CD4-positive, CD25-positive, alpha-beta regulatory T cell (primary cell): ENCODE measurements around the gene BCL2. TPM values are rescaled to one million over a fixed set of nuclear protein-coding genes. Genes with fewer than 3 reads are reported as not detected.

ENCODE experiments used
- ATAC-seq, 2 donors: fragments of 150-1000 bp; cut with Tn5 transposase; one replicate each; pipeline ENCODE4 v1.10.0; 2021; ENCODE audit warnings: low read depth in 2 of 2, moderate number of reproducible peaks in 2 of 2, moderate library complexity in 1 of 2
- DNase-seq, 3 donors: peaks; one replicate each; pipeline versions ENCODE4 v3.0.0 to v3.0.0-alpha.2; 2012 to 2022; ENCODE audit warnings: mixed read lengths in 1 of 3
- H3K27ac ChIP-seq: one replicate; pipeline ENCODE4 v1.7.0; 2013; ENCODE audit warnings: mild to moderate bottlenecking, low read length; ENCODE audit not compliant: insufficient read depth, poor library complexity, severe bottlenecking
- H3K27me3 ChIP-seq: one replicate; pipeline ENCODE4 v1.7.0; 2013; ENCODE audit warnings: low read length; ENCODE audit not compliant: control insufficient read depth, insufficient read depth
- H3K36me3 ChIP-seq: one replicate; pipeline ENCODE4 v1.7.0; 2013; ENCODE audit warnings: mild to moderate bottlenecking, low read length, moderate library complexity; ENCODE audit not compliant: control insufficient read depth, insufficient read depth
- H3K4me1 ChIP-seq: 2 replicates; pipeline ENCODE4 v1.7.0; 2013; ENCODE audit warnings: mild to moderate bottlenecking, low read length; ENCODE audit not compliant: insufficient read depth, control insufficient read depth, poor library complexity, severe bottlenecking
- H3K4me3 ChIP-seq: one replicate; pipeline ENCODE4 v1.7.0; 2013; ENCODE audit warnings: low read depth, mild to moderate bottlenecking, low read length, moderate library complexity
- H3K9me3 ChIP-seq, 2 experiments: 1 replicate in 1 of 2; 2 replicates in 1 of 2; pipeline ENCODE4 v1.7.0; 2013; ENCODE audit warnings: low read length in 2 of 2, mild to moderate bottlenecking in 1 of 2, moderate library complexity in 1 of 2; ENCODE audit not compliant: control insufficient read depth in 2 of 2
- H3K27ac Mint-ChIP-seq, 3 donors: one replicate each; pipeline ENCODE4 v1.8.0; 2020 to 2022; ENCODE audit warnings: mild to moderate bottlenecking in 3 of 3, mixed read lengths in 3 of 3, moderate library complexity in 2 of 3
- H3K27me3 Mint-ChIP-seq: one replicate; pipeline ENCODE4 v1.8.0; 2022; ENCODE audit warnings: mild to moderate bottlenecking, mixed read lengths
- H3K36me3 Mint-ChIP-seq: one replicate; pipeline ENCODE4 v1.8.0; 2020; ENCODE audit warnings: mixed read lengths
- H3K4me1 Mint-ChIP-seq, 4 donors: one replicate each; pipeline ENCODE4 v1.8.0; 2020 to 2022; ENCODE audit warnings: mixed read lengths in 4 of 4, mild to moderate bottlenecking in 1 of 4
- H3K4me3 Mint-ChIP-seq, 4 donors: one replicate each; pipeline ENCODE4 v1.8.0; 2020 to 2022; ENCODE audit warnings: mild to moderate bottlenecking in 4 of 4, mixed read lengths in 4 of 4, moderate library complexity in 3 of 4
- H3K9me3 Mint-ChIP-seq, 7 donors: one replicate each; pipeline ENCODE4 v1.8.0; 2020 to 2022; ENCODE audit warnings: mixed read lengths in 7 of 7, mild to moderate bottlenecking in 3 of 7, moderate library complexity in 2 of 7
- polyA plus RNA-seq, 4 donors: library from polyadenylated mRNA; unstranded; fragments of 300-500 nt; fragmentation: Illumina TruSeq; gene quantifications; one replicate each; pipeline ENCODE4 v1.2.3, GENCODE V29; 2021
- total RNA-seq: library from RNA; stranded (reverse); gene quantifications from one replicate; pipeline ENCODE4 v1.2.3, GENCODE V29; 2022

BCL2 gene
- total and polyA plus RNA-seq, 5 donors from 2014 or later: 19.1 to 125 (median 31.1) TPM

GRCh38 chr18:63356272-63356896, 36.8 kb upstream of the BCL2 start:
- Histone ChIP-seq H3K4me3 (no peak overlapping the region), H3K27ac (no peak overlapping the region), H3K27me3 (no peaks in the 10 kb centered on the region), H3K36me3 (peaks cover 55% of the 10 kb centered on the region), H3K4me1 (no peaks in the 10 kb centered on the region), H3K9me3 (no peaks in the 10 kb centered on the region)
- H3K36me3 Mint-ChIP-seq: peaks cover 24% of the 10 kb centered on the region
- H3K27me3 Mint-ChIP-seq: no peaks in the 10 kb centered on the region
- peak overlapping the region in 1 of 3 donors; percentile 20 for H3K27ac Mint-ChIP-seq
- no peak overlapping the region for H3K4me3 Mint-ChIP-seq
- no peaks in the 10 kb centered on the region for H3K9me3 Mint-ChIP-seq
- H3K4me1 Mint-ChIP-seq: no peaks in the 10 kb centered on the region
- DNase-seq (no peak), ATAC-seq (no peak)

GRCh38 chr18:63350230-63350629, 30.7 kb upstream of the BCL2 start:
- no peaks in the 10 kb centered on the region for H3K9me3 Mint-ChIP-seq
- H3K27me3 ChIP-seq: no peaks in the 10 kb centered on the region
- H3K36me3 ChIP-seq: peaks cover 78% of the 10 kb centered on the region
- H3K4me3 Mint-ChIP-seq: no peak overlapping the region
- H3K4me1 ChIP-seq: no peaks in the 10 kb centered on the region
- ATAC-seq (no peak), DNase-seq (no peak)
- H3K4me3 ChIP-seq: no peak overlapping the region
- H3K9me3 ChIP-seq: no peaks in the 10 kb centered on the region
- H3K27ac ChIP-seq: no peak overlapping the region
- H3K27ac Mint-ChIP-seq: no peak overlapping the region
- peaks cover 0 to 8% (median 0%) of the 10 kb centered on the region in 4 donors for H3K4me1 Mint-ChIP-seq
- peaks cover 44% of the 10 kb centered on the region for H3K36me3 Mint-ChIP-seq
- no peaks in the 10 kb centered on the region for H3K27me3 Mint-ChIP-seq

- Mint-ChIP-seq H3K36me3 (peaks cover 40% of the 10 kb centered on the region), H3K4me1 (peaks cover 0 to 13% (median 0%) of the 10 kb centered on the region in 4 donors), H3K9me3 (no peaks in the 10 kb centered on the region), H3K27me3 (no peaks in the 10 kb centered on the region), H3K4me3 (no peak overlapping the region), H3K27ac (peak overlapping the region in 1 of 3 donors; percentile 3)
- ATAC-seq (no peak), DNase-seq (no peak)
- Histone ChIP-seq H3K4me1 (no peaks in the 10 kb centered on the region), H3K27me3 (no peaks in the 10 kb centered on the region), H3K27ac (no peak overlapping the region), H3K9me3 (no peaks in the 10 kb centered on the region), H3K4me3 (no peak overlapping the region), H3K36me3 (peaks cover 79% of the 10 kb centered on the region)
Observed at GRCh38 chr18:63348508-63349136, 29.1 kb upstream of the BCL2 start.

- Histone ChIP-seq H3K4me1 (no peaks in the 10 kb centered on the region), H3K27ac (no peak overlapping the region), H3K4me3 (no peak overlapping the region), H3K36me3 (peaks cover 76% of the 10 kb centered on the region), H3K9me3 (no peaks in the 10 kb centered on the region), H3K27me3 (no peaks in the 10 kb centered on the region)
- H3K9me3 Mint-ChIP-seq: no peaks in the 10 kb centered on the region
- no peak overlapping the region for H3K4me3 Mint-ChIP-seq
- peak overlapping the region in 2 of 3 donors; percentile 9 to 28 for H3K27ac Mint-ChIP-seq
- no peaks in the 10 kb centered on the region for H3K27me3 Mint-ChIP-seq
- peaks cover 37% of the 10 kb centered on the region for H3K36me3 Mint-ChIP-seq
- DNase-seq (no peak), ATAC-seq (no peak)
- peaks cover 0 to 13% (median 5%) of the 10 kb centered on the region in 4 donors for H3K4me1 Mint-ChIP-seq
Observed at GRCh38 chr18:63346480-63347183, 27.1 kb upstream of the BCL2 start.

- Histone ChIP-seq H3K27me3 (no peaks in the 10 kb centered on the region), H3K27ac (no peak overlapping the region), H3K9me3 (no peaks in the 10 kb centered on the region), H3K4me1 (no peaks in the 10 kb centered on the region), H3K36me3 (peaks cover 75% of the 10 kb centered on the region), H3K4me3 (no peak overlapping the region)
- H3K4me1 Mint-ChIP-seq: peaks cover 0 to 13% (median 7%) of the 10 kb centered on the region in 4 donors
- no peaks in the 10 kb centered on the region for H3K27me3 Mint-ChIP-seq
- no peak overlapping the region for H3K27ac Mint-ChIP-seq
- no peak overlapping the region for H3K4me3 Mint-ChIP-seq
- DNase-seq (no peak), ATAC-seq (no peak)
- H3K9me3 Mint-ChIP-seq: no peaks in the 10 kb centered on the region
- peaks cover 41% of the 10 kb centered on the region for H3K36me3 Mint-ChIP-seq
Observed at GRCh38 chr18:63346031-63346430, 26.5 kb upstream of the BCL2 start.

- H3K9me3 Mint-ChIP-seq: no peaks in the 10 kb centered on the region
- Histone ChIP-seq H3K4me1 (no peaks in the 10 kb centered on the region), H3K4me3 (no peak overlapping the region), H3K9me3 (no peaks in the 10 kb centered on the region), H3K36me3 (peaks cover 72% of the 10 kb centered on the region), H3K27me3 (no peaks in the 10 kb centered on the region), H3K27ac (no peak overlapping the region)
- peaks cover 44% of the 10 kb centered on the region for H3K36me3 Mint-ChIP-seq
- no peak for ATAC-seq
- no peaks in the 10 kb centered on the region for H3K27me3 Mint-ChIP-seq
- H3K4me3 Mint-ChIP-seq: no peak overlapping the region
- DNase-seq: no peak
- H3K27ac Mint-ChIP-seq: peak overlapping the region in 2 of 3 donors; percentile 8 to 24
- peaks cover 3 to 18% (median 8%) of the 10 kb centered on the region in 4 donors for H3K4me1 Mint-ChIP-seq
Observed at GRCh38 chr18:63344918-63345317, 25.3 kb upstream of the BCL2 start.

GRCh38 chr18:63344263-63344662, 24.7 kb upstream of the BCL2 start:
- Mint-ChIP-seq H3K4me1 (peaks cover 4 to 19% (median 8%) of the 10 kb centered on the region in 4 donors), H3K27me3 (no peaks in the 10 kb centered on the region), H3K4me3 (no peak overlapping the region), H3K27ac (no peak overlapping the region), H3K9me3 (no peaks in the 10 kb centered on the region), H3K36me3 (peaks cover 43% of the 10 kb centered on the region)
- DNase-seq (no peak), ATAC-seq (no peak)
- Histone ChIP-seq H3K4me1 (no peaks in the 10 kb centered on the region), H3K27me3 (no peaks in the 10 kb centered on the region), H3K27ac (no peak overlapping the region), H3K36me3 (peaks cover 67% of the 10 kb centered on the region), H3K4me3 (no peak overlapping the region), H3K9me3 (no peaks in the 10 kb centered on the region)
